Endometrial microvascular endothelial cells (primary cell): Measurements from ENCODE around the gene GPR22. TPM values are rescaled to one million over a fixed set of nuclear protein-coding genes. Genes with fewer than 3 reads are reported as not detected.

Experiments
- in situ Hi-C: cut with HindIII; loops from 2 replicates; pipeline ENCODE4 v1.10.0; 2017; ENCODE audit warnings: low sequenced_read_pairs, low pct_unique_long_range_greater_than_20kb; ENCODE audit errors: inconsistent ontology term
- total RNA-seq: library from RNA; depleted of rRNA; stranded (reverse); fragments of >200 nt; gene quantifications from one replicate; pipeline ENCODE4 v1.2.3, GENCODE V29; 2015; ENCODE audit errors: inconsistent ontology term

The GPR22 gene
- total RNA-seq = not detected

GRCh38 chr7:107469929-107470328 is at the start of gene GPR22:
GPR22 (plus strand) TSS chr7:107470057; CDS start chr7:107474061, 4,004 bp downstream.
- in situ Hi-C loops = no loop called here

DNA sequence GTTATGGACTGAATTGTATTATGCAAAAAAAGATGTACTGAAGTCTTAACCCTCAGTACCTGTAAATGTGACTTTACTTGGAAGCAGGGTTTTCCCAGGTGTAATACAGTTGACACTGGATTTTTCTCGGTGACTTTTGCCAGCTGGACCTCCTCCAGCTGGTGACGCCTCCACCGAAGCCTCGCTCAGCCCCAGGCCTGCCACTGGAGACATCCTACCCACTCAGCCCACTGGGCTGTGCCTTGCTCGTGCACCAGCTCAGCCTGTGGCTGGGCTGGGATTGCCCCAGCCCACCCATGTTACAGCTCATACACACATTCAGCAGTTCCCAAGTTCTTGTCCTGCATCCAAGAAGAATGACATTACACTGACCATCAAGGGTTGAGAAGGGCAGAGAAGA is 42.4 kb upstream of the GPR22 start:
- in situ Hi-C loops = no loop called here

DNA sequence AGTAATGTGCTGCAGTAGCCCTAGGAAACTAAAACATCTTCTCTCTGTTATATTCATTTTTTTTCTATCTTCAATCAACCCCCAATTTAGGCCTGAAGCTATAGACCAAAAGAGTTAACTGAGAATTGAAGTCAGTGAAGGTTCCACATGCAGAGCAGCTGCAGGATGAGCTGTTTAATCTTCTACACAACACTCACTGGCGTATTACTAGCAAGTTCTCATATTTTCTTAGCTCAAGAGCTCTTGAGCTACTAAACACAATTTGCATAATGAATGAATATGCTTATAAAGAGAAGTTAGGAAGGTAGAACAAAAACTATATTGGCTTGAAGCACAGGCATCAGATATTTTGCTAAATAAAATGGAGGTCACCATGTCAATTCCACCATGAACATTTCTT is 41.2 kb upstream of the GPR22 start:
- in situ Hi-C loops = no loop called here

- in situ Hi-C loops = no loop called here
Measured at GRCh38 chr7:107430057-107430456, 39.8 kb upstream of the GPR22 start.

- in situ Hi-C loops = no loop called here
Measured at GRCh38 chr7:107432261-107432660, 37.6 kb upstream of the GPR22 start.

DNA sequence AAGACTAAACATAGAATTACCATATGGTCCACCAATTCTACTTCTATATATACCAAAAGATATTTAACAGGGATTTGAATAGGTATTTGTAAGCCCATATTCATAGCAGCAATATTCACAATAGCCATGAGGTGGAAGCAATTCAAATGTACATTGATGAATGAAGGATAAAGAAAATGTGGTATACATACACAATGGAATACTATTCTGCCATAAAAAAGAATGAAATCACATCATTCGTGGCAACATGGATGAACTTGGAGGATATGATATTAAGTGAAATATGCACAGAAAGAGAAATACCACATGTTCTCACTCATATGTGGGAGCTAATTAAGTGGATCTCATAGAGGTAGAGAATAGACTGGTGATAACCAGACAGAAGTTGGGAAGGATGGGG is 34.1 kb upstream of the GPR22 start:
- in situ Hi-C loops = no loop called here

GRCh38 chr7:107439025-107439424 is 30.8 kb upstream of the GPR22 start:
- in situ Hi-C loops = no loop called here

- in situ Hi-C loops = no loop called here
Measured at GRCh38 chr7:107441581-107442422, 28.1 kb upstream of the GPR22 start.

DNA sequence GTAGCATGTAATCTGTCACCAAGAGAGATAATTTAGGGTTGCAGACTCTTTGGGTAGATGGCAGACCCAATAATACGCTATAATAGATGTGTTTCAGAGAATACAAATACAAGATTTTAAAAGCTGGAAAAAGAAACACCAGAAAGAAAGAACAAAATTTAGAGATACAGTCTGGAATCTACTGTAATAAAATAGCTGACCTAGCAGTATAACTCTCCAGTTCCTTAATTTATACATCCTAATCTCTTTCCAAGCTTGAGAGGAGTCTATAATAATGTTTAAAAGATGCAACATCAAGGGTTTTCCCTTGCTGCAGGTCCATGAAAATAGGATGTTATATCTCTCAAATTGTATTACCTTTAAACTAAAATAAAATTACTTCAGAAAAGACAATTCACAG is 27.2 kb upstream of the GPR22 start:
- in situ Hi-C loops = no loop called here

DNA sequence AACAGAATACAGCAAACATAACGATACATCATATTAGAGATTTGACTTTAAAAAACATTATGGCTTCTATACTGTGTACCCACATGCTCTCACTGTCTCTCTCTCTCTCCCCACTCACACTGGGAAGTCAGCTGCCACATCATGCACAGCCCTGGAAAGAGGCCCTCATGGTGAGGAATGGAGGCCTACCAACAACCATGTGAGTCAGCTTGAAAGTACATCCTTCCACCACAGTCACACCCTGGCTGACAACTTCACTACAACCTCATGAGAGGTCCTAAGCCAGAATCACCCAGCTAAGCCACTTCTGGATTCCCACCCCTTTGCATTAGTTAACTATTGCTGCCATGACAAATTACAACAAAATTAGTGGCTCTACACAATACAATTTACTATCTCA is 23.3 kb upstream of the GPR22 start:
- in situ Hi-C loops = no loop called here

DNA sequence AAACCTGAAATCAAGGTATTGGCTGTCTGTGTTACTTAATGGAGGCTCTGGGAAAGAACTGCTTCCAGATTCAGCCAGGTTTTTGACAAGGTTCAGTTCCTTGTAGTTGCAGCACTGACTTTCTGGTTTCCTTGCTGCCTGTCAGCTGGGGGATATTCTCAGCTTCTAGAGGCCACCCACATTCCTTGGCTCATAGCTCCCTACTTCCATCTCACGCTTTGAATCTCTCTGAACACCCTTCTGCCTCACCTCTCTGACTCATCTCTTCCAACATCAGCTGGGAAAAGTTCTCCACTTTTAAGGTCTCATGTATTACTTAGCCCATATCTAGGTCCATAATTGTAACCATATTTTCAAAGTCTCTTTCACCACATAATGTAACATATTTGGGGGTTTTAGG is 22.9 kb upstream of the GPR22 start:
- in situ Hi-C loops = no loop called here

- in situ Hi-C loops = no loop called here
Measured at GRCh38 chr7:107450970-107451369, 18.9 kb upstream of the GPR22 start.

GRCh38 chr7:107453388-107453787 is 16.5 kb upstream of the GPR22 start:
- in situ Hi-C loops = no loop called here

- in situ Hi-C loops = no loop called here
Measured at GRCh38 chr7:107461938-107462533, 7.8 kb upstream of the GPR22 start.

- in situ Hi-C loops = no loop called here
Measured at GRCh38 chr7:107463139-107464078, 6.4 kb upstream of the GPR22 start.

- in situ Hi-C loops = no loop called here
Measured at GRCh38 chr7:107464666-107465226, 5.1 kb upstream of the GPR22 start.

GRCh38 chr7:107467972-107468371 is 1.9 kb upstream of the GPR22 start:
- in situ Hi-C loops = no loop called here

DNA sequence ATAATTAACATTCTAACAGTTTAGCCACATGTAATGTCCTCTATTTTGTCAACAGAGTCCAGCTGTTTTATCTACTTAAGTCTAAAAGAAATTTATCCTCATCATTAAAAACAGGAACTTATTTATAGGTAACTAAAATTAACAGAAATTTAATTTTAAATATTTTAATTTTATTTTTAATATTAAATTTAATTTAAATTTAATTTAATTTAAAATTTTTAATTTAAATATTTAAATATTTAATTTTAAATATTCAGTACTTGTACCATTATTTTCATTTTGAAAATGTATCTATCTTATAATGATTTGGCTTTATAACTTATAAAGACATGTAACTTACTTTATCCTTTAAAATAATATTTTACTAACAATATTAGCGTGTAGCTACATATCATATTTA is 1.0 kb upstream of the GPR22 start:
- in situ Hi-C loops = no loop called here
